Measurements from ENCODE around the gene ZP2. TPM values are rescaled to one million over a fixed set of nuclear protein-coding genes. Genes with fewer than 3 reads are reported as not detected.
"Not testable (repeated sequence)": the region's sequence is repeated elsewhere in the genome, so short reads cannot be mapped to it uniquely, and the experiment has no call there.

ZP2 gene
- total RNA-seq = not detected

DNA sequence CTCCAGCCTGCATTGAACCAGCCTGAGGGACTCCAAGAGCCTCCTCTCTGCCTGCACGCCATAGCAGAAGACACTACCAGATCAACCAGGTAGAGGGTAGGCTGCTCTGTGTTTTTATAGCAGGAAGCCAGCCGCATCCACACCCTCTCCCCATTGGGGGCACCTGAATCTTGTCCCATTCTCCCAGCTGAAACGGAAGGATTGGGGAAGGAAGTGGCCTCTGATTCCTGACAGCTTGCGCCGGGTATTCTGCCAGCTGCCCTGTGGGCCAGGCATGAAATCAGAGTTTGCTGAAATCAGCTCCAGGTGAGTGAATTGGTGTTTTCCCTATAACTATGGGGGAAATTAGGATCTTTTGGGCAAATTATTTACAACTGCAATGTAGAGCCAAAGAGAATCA lies at the start of gene ZP2:
Gene ZP2, minus strand, starts transcription at position 89 of the 400 bp plus-strand sequence. Its CDS starts 27 bp downstream, at position 62.
- intact Hi-C loops (cut with micrococcal nuclease) = no loop called here

DNA sequence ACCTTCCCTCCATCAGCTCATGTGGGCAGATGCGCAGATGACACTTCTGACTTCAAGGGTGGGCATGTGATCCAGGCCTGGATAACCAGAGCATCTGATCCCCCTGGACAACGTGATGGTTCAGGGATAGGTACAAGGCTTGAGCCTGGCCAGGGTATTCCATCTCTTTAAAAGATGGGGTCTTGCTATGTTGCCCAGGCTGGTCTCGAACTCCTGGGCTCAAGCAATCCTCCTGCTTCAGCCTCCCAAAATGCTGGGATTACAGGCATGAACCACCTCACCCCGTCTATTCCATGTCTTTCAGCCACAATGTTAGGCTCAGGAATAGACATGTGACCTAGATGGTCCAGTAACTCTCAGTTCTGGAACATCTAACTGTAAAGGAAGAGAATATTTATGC lies 45.9 kb upstream of the ZP2 start:
- Mint-ChIP-seq H3K4me3 (no peak overlapping the region), H3K27me3 (ENCODE audit: low read depth) (peaks cover 4% of the 10 kb centered on the region), H3K4me1 (ENCODE audit: low read depth) (no peaks in the 10 kb centered on the region), H3K9me3 (no peaks in the 10 kb centered on the region), H3K36me3 (ENCODE audit: low read depth) (no peaks in the 10 kb centered on the region), H3K27ac (no peak overlapping the region)
- no peak for DNase-seq
- intact Hi-C loops (cut with micrococcal nuclease) = no loop called here
- CTCF ChIA-PET = no interaction called here

More for the DNA sequence above, at the start of gene ZP2:
- no peaks in the 10 kb centered on the region for H3K9me3 Mint-ChIP-seq
- no peaks in the 10 kb centered on the region for H3K36me3 Mint-ChIP-seq (ENCODE audit: low read depth)
- DNase-seq = no peak
- no peak within 1 kb of the TSS for H3K27ac Mint-ChIP-seq
- CTCF ChIA-PET = interaction anchor here (0.6 to 0.7 kb wide), 2 partner anchors 37 to 402 kb away, joined by 3 to 7 read pairs; no protein-coding TSS in a partner anchor
- H3K27me3 Mint-ChIP-seq (ENCODE audit: low read depth) = peaks cover 10% of the 10 kb centered on the region
- no peak within 1 kb of the TSS for H3K4me3 Mint-ChIP-seq
- H3K4me1 Mint-ChIP-seq (ENCODE audit: low read depth) = no peaks in the 10 kb centered on the region

DNA sequence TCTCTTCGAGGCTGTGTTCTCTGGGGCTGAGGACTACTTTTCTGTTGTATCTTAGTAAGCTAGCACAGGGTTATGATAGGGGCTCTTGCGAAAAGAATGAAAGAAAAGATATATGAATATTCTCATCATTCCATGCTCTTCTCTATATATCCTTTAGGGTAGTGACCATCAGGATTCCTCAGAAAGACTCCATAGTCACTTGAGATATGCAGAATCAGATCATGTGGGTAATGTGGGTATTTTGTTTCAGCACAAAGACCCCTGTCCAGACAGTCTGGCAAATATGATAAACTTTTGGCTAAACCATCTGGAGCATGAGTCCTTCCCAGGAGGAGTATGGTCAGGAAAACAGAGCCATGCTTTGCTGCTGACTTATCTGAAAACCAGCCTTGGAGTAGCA lies 45.3 kb upstream of the ZP2 start:
- no peak for DNase-seq
- Mint-ChIP-seq H3K4me1 (ENCODE audit: low read depth) (no peaks in the 10 kb centered on the region), H3K36me3 (ENCODE audit: low read depth) (no peaks in the 10 kb centered on the region), H3K4me3 (no peak overlapping the region), H3K27ac (no peak overlapping the region), H3K9me3 (no peaks in the 10 kb centered on the region), H3K27me3 (ENCODE audit: low read depth) (peaks cover 4% of the 10 kb centered on the region)
- CTCF ChIA-PET = interaction anchor here (0.6 kb wide), 1 partner anchor 135 kb away, joined by 3 read pairs; no protein-coding TSS in a partner anchor
- intact Hi-C loops (cut with micrococcal nuclease) = no loop called here

DNA sequence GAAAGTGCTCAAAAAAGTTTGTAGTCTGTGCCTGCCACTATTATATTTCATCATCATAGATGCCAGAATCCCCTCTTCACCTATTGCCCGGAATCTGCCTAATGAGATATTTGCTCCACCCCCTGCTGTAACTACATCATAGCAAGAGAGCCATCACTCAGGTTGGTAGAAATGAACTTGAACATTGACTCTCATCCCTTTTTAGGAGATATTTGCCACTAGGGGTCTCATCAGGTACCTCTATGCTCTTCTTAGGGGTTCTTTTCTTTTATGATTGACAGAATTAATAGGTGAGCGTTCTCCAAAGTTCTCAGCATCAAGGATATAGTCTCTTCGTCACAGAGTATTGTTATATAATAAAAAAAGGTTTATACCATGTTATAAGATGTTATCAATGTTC lies 42.1 kb upstream of the ZP2 start:
- H3K36me3 Mint-ChIP-seq (ENCODE audit: low read depth) = no peaks in the 10 kb centered on the region
- intact Hi-C loops (cut with micrococcal nuclease) = no loop called here
- H3K4me1 Mint-ChIP-seq (ENCODE audit: low read depth) = no peaks in the 10 kb centered on the region
- no peaks in the 10 kb centered on the region for H3K9me3 Mint-ChIP-seq
- H3K4me3 Mint-ChIP-seq = no peak overlapping the region
- peaks cover 12% of the 10 kb centered on the region for H3K27me3 Mint-ChIP-seq (ENCODE audit: low read depth)
- CTCF ChIA-PET = no interaction called here
- DNase-seq = no peak
- H3K27ac Mint-ChIP-seq = no peak overlapping the region

DNA sequence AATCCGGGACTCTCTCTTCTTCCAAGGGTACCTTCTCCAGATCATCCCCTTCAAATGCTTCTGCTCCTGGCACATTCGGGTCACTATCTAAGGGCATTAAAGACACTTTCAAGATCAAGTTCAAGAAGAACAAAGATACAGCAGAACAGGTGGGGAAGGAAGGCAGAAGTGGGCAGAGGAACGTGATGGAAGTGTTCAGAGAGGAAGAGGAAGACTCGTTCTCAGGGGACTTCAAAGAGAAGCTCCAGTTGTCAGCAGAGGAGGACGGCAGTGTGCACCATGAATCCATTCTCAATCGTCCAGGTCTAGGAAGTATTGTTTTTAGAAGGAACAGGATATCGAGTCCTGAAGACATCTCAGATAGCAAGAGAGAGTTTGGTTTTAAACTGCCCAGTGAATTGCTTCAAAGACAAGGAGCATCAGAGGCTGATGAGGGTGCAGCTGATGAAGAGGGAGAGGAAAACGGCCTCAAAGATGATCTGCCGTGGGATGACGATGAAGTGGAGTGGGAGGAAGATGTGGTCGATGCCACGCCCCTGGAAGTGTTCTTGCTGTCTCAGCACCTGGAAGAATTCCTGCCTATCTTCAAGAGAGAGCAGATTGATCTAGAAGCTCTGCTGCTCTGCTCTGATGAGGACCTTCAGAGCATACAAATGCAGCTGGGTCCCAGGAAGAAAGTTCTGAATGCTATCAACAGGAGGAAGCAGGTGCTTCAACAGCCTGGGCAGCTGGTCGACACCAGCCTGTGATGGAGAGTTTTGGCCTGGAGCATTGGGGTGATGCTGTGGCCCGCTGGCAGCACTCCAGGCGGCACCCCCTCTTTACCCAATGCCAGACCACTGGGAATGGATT lies 38.9 kb upstream of the ZP2 start:
- Mint-ChIP-seq H3K36me3 (ENCODE audit: low read depth) (no peaks in the 10 kb centered on the region), H3K4me1 (ENCODE audit: low read depth) (no peaks in the 10 kb centered on the region), H3K27me3 (ENCODE audit: low read depth) (peaks cover 10% of the 10 kb centered on the region), H3K9me3 (no peaks in the 10 kb centered on the region), H3K4me3 (no peak overlapping the region), H3K27ac (no peak overlapping the region)
- intact Hi-C loops (cut with micrococcal nuclease) = no loop called here
- CTCF ChIA-PET = no interaction called here
- DNase-seq = no peak

DNA sequence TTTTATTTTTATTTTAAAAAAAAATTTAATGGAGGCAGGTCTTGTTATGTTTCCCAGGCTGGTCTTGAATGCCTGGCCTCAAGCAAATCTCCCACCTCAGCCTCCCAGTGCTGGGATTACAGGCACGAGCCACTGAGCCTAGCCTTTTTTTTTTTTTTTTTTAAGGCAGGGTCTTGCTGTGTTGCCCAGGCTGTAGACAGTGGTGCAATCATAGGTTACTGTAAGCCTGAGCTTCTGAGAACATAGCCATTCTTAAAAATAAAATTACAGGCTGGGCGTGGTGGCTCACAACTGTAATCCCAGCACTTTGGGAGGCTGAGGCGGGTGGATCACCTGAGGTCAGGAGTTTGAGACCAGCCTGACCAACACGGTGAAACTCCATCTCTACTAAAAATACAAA lies 36.8 kb upstream of the ZP2 start:
- peaks cover 12% of the 10 kb centered on the region for H3K27me3 Mint-ChIP-seq (ENCODE audit: low read depth)
- not testable (repeated sequence) for H3K4me3 Mint-ChIP-seq

DNA sequence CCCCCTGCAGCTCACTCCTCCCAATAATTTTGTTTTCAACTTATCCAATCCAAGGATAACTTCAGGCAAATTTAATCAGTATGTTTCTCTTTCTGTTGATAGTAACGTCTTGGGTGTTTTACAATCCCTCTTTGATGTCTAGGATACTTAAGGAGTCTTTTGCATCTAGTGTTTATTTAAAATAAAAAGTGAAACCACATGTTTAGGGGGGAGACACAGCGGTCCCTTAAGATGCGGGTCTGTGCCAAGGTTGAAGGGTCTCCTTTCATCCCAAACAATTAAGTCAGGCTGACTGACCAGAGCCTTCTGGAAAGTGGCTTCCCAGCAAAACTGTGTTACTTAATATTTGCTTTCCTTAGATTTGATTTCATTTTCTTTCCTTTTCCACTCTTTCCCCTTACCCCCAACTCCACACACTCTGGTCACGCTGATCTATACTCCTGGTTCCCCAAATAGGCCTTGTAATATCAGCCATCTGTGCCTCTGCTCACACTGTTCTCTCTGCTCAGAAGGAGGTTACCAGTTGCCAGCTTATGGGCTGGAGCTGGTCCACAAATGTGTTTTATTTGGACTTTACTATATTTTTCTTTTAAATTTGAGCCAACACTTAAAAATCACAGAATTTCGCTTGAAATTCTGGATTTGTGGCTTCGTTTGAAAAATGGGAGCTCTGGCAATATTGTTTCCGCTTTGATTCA lies 33.3 kb upstream of the ZP2 start:
- intact Hi-C loops (cut with micrococcal nuclease) = no loop called here
- H3K9me3 Mint-ChIP-seq = no peaks in the 10 kb centered on the region
- H3K4me3 Mint-ChIP-seq = no peak overlapping the region
- H3K36me3 Mint-ChIP-seq (ENCODE audit: low read depth) = no peaks in the 10 kb centered on the region
- CTCF ChIA-PET = no interaction called here
- H3K27ac Mint-ChIP-seq = no peak overlapping the region
- H3K4me1 Mint-ChIP-seq (ENCODE audit: low read depth) = no peaks in the 10 kb centered on the region
- H3K27me3 Mint-ChIP-seq (ENCODE audit: low read depth) = peaks cover 7% of the 10 kb centered on the region
- no peak for DNase-seq

More for the DNA sequence above, 36.8 kb upstream of the ZP2 start:
- DNase-seq; intact Hi-C loops (cut with micrococcal nuclease); H3K27ac Mint-ChIP-seq; H3K9me3 Mint-ChIP-seq; H3K4me1 Mint-ChIP-seq (ENCODE audit: low read depth); H3K36me3 Mint-ChIP-seq (ENCODE audit: low read depth): not testable (repeated sequence)
- CTCF ChIA-PET = interaction anchor here (0.5 kb wide), 2 partner anchors 36 to 113 kb away, joined by 3 read pairs; no protein-coding TSS in a partner anchor

DNA sequence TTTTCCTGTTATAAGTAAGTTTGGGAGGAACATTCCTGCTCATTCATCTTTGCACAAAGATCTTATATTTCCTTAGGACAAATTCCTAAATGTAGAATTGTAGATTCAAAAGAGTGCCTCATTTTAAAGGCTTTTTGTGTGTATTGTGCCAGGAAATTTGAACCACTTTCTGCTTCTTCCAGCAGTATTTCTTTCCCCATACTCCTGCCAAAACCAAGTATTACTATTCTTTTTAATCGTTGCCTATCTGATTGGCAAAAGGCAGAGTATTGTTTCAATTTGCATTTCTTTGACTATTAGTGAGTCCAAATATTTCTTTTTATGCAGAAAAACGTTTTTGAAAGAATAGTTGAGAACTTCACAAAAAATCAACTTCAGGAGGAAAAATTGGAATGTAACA lies 31.4 kb upstream of the ZP2 start:
- Mint-ChIP-seq H3K27me3 (ENCODE audit: low read depth) (peaks cover 7% of the 10 kb centered on the region), H3K27ac (no peak overlapping the region), H3K9me3 (no peaks in the 10 kb centered on the region), H3K36me3 (ENCODE audit: low read depth) (no peaks in the 10 kb centered on the region), H3K4me1 (ENCODE audit: low read depth) (no peaks in the 10 kb centered on the region), H3K4me3 (no peak overlapping the region)
- intact Hi-C loops (cut with micrococcal nuclease) = no loop called here
- CTCF ChIA-PET = no interaction called here
- DNase-seq = no peak

DNA sequence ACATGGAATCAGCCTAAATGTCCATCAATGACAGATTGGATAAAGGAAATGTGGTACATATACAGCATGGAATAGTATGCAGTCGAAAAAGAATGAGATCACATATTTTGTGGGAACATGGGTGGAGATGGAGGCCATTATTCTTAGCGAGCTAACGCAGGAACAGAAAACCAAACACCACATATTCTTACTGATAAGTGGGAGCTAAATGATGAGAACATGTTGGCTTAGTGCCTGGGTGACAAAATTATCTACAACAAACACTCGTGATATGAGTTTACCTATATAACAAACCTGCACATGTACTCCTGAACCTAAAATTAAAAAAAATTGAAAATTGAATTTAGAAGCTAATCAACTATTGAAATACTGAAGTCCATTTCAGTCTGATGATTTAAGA lies 28.3 kb upstream of the ZP2 start:
- H3K9me3 Mint-ChIP-seq = no peaks in the 10 kb centered on the region
- H3K4me1 Mint-ChIP-seq (ENCODE audit: low read depth) = no peaks in the 10 kb centered on the region
- intact Hi-C loops (cut with micrococcal nuclease) = no loop called here
- CTCF ChIA-PET = no interaction called here
- no peak for DNase-seq
- no peak overlapping the region for H3K27ac Mint-ChIP-seq
- H3K27me3 Mint-ChIP-seq (ENCODE audit: low read depth) = peaks cover 7% of the 10 kb centered on the region
- H3K36me3 Mint-ChIP-seq (ENCODE audit: low read depth) = no peaks in the 10 kb centered on the region
- no peak overlapping the region for H3K4me3 Mint-ChIP-seq

DNA sequence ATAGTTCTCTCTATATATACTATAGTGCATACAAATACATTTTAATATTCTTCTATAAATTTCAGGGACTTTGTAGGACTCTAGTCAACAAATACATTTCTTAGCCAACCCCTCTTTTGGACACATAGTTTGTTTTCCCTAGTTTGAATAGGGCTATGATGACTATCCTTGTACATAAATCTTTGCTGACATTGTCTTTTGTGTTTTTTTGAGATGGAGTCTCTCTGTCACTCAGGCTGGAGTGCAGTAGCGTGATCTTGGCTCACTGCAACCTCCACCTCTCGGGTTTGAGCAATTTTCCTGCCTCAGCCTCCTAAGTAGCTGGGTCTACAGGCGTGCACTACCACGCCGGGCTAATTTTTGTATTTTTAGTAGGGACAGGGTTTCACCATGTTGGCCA lies 25.5 kb upstream of the ZP2 start:
- no peak overlapping the region for H3K27ac Mint-ChIP-seq

DNA sequence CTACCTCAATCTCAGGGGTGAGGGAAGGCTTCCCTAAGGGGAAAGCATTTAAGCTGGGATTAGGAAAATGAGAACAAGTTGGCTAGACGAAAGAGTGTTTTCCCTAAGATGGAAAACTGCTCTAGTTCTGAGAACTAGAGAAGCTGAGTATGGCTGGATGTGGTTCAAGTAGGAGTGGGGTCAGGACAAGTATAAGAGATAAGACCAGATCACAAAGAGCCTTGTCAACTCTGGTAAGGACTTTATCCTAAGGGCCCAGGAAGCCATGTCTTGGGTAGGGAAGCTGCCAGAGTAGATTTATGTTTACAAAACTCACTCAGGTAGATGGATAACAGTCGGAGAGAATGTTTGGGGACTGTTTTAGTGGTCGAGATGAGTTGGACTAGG lies 23.8 kb upstream of the ZP2 start:
- no peaks in the 10 kb centered on the region for H3K4me1 Mint-ChIP-seq (ENCODE audit: low read depth)
- H3K27ac Mint-ChIP-seq = no peak overlapping the region
- no peak for DNase-seq
- CTCF ChIA-PET = no interaction called here
- H3K36me3 Mint-ChIP-seq (ENCODE audit: low read depth) = no peaks in the 10 kb centered on the region
- intact Hi-C loops (cut with micrococcal nuclease) = no loop called here
- H3K4me3 Mint-ChIP-seq = no peak overlapping the region
- no peaks in the 10 kb centered on the region for H3K9me3 Mint-ChIP-seq
- peaks cover 4% of the 10 kb centered on the region for H3K27me3 Mint-ChIP-seq (ENCODE audit: low read depth)

More for the DNA sequence above, 25.5 kb upstream of the ZP2 start:
- Mint-ChIP-seq H3K4me1 (ENCODE audit: low read depth) (no peaks in the 10 kb centered on the region), H3K27me3 (ENCODE audit: low read depth) (peaks cover 2% of the 10 kb centered on the region), H3K4me3 (no peak overlapping the region), H3K9me3 (no peaks in the 10 kb centered on the region), H3K36me3 (ENCODE audit: low read depth) (no peaks in the 10 kb centered on the region)
- intact Hi-C loops (cut with micrococcal nuclease) = no loop called here
- CTCF ChIA-PET = interaction anchor here (0.6 kb wide), 1 partner anchor 164 kb away, joined by 3 read pairs; no protein-coding TSS in a partner anchor
- no peak for DNase-seq

DNA sequence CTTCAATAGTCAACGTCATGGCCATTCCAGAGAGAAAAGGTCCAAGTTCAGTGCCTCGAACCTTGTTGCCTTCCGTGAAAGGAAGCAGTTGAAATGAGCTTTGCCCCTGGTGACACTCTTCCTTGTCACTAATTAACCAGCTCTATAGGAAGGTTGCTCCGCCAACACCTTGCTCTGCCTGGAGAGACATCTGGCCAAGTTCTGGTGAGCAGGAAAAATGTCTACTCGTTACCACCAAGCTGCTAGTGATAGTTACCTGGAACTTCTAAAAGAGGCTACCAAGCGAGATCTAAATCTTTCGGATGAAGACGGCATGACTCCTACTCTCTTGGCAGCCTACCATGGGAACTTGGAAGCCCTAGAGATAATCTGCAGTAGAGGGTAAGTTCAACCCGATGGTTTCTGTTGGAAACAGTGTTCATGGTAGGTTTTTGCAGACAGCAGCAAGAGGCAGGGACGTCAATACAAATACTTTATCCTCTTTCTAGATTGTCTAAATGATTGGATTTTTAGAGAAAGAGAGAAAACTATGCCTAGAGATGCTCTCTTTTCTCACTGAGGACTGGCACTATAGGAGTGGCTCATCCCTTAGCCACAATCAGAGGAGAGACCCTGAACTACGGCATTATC lies 22.3 kb upstream of the ZP2 start, which contains the start of gene ANKS4B:
Gene ANKS4B, plus strand, starts transcription at position 179 of the 630 bp plus-strand sequence. Its CDS starts 39 bp downstream, at position 218.
- Mint-ChIP-seq H3K4me1 (ENCODE audit: low read depth) (no peaks in the 10 kb centered on the region), H3K27ac (no peak within 1 kb of the TSS), H3K9me3 (no peaks in the 10 kb centered on the region), H3K4me3 (no peak within 1 kb of the TSS), H3K36me3 (ENCODE audit: low read depth) (no peaks in the 10 kb centered on the region), H3K27me3 (ENCODE audit: low read depth) (peaks cover 4% of the 10 kb centered on the region)
- DNase-seq = no peak
- intact Hi-C loops (cut with micrococcal nuclease) = no loop called here
- CTCF ChIA-PET = no interaction called here
